DOHH2 (cell line): ENCODE results near the gene TMEM33.

ENCODE experiments used
- H3F3A ChIP-seq: fragments of 200-600 bp; sonication (generic), shearing (Covaris generic); 2 replicates; pipeline ENCODE4 v1.6.0; 2016; ENCODE audit warnings: antibody characterized with exemption, mild to moderate bottlenecking; ENCODE audit not compliant: control insufficient read depth, insufficient read depth
- H3K27ac ChIP-seq: fragments of 200-600 bp; sonication (generic); 2 replicates; pipeline ENCODE4 v1.5.1; 2014; ENCODE audit warnings: low read depth, mild to moderate bottlenecking, low read length, moderate library complexity
- H3K27me3 ChIP-seq: fragments of 200-600 bp; sonication (generic); 2 replicates; pipeline ENCODE4 v1.6.1; 2014; ENCODE audit warnings: mild to moderate bottlenecking, low read length, mixed read lengths; ENCODE audit not compliant: control insufficient read depth
- H3K36me3 ChIP-seq: fragments of 200-600 bp; sonication (generic); 2 replicates; pipeline ENCODE4 v1.6.1; 2014; ENCODE audit warnings: mild to moderate bottlenecking, low read length, moderate library complexity, mixed read lengths; ENCODE audit not compliant: control insufficient read depth
- H3K4me1 ChIP-seq: fragments of 200-600 bp; sonication (generic); 2 replicates; pipeline ENCODE4 v1.6.1; 2014; ENCODE audit warnings: mild to moderate bottlenecking, low read length, mixed read lengths; ENCODE audit not compliant: control insufficient read depth
- H3K4me2 ChIP-seq: fragments of 200-600 bp; sonication (generic); 2 replicates; pipeline ENCODE4 v1.6.0; 2014; ENCODE audit warnings: mild to moderate bottlenecking, low read length, moderate library complexity
- H3K4me3 ChIP-seq: fragments of 200-600 bp; sonication (generic); 2 replicates; pipeline ENCODE4 v1.5.1; 2014; ENCODE audit warnings: mild to moderate bottlenecking, low read length, mixed read lengths
- H3K79me2 ChIP-seq: fragments of 200-600 bp; sonication (generic); 2 replicates; pipeline ENCODE4 v1.6.1; 2014; ENCODE audit warnings: mild to moderate bottlenecking, low read length, mixed read lengths; ENCODE audit not compliant: control insufficient read depth
- H3K9me2 ChIP-seq: fragments of 200-600 bp; sonication (generic); replicated peaks from 2 replicates; pipeline ENCODE4 v1.6.1; 2014; ENCODE audit warnings: mild to moderate bottlenecking, low read length, mixed read lengths; ENCODE audit not compliant: control insufficient read depth
- H3K9me3 ChIP-seq: fragments of 200-600 bp; sonication (generic); 2 replicates; pipeline ENCODE4 v1.6.1; 2014; ENCODE audit warnings: antibody characterized with exemption, low read length, mixed read lengths; ENCODE audit not compliant: control insufficient read depth, insufficient read depth
- H4K20me1 ChIP-seq: fragments of 200-600 bp; sonication (generic); 2 replicates; pipeline ENCODE4 v1.6.0; 2014; ENCODE audit warnings: low read depth, mild to moderate bottlenecking, antibody characterized with exemption, low read length, moderate library complexity; ENCODE audit not compliant: control insufficient read depth, insufficient read depth
- EZH2phosphoT487 ChIP-seq: fragments of 200-600 bp; sonication (generic); IDR thresholded peaks from 2 replicates; pipeline ENCODE4 v1.6.1; 2017; ENCODE audit warnings: borderline replicate concordance, mild to moderate bottlenecking, antibody characterized with exemption, low read length, moderate library complexity, mixed read lengths
- TF ChIP-seq, protein P1 (sequence below): fragments of 200-600 bp; sonication (generic); IDR thresholded peaks from one replicate; pipeline ENCODE4 v1.5.1; 2014; ENCODE audit warnings: antibody characterized with exemption, mild to moderate bottlenecking, low read depth, low read length; ENCODE audit not compliant: poor library complexity, severe bottlenecking

The TMEM33 gene, protein sequence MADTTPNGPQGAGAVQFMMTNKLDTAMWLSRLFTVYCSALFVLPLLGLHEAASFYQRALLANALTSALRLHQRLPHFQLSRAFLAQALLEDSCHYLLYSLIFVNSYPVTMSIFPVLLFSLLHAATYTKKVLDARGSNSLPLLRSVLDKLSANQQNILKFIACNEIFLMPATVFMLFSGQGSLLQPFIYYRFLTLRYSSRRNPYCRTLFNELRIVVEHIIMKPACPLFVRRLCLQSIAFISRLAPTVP

DNA sequence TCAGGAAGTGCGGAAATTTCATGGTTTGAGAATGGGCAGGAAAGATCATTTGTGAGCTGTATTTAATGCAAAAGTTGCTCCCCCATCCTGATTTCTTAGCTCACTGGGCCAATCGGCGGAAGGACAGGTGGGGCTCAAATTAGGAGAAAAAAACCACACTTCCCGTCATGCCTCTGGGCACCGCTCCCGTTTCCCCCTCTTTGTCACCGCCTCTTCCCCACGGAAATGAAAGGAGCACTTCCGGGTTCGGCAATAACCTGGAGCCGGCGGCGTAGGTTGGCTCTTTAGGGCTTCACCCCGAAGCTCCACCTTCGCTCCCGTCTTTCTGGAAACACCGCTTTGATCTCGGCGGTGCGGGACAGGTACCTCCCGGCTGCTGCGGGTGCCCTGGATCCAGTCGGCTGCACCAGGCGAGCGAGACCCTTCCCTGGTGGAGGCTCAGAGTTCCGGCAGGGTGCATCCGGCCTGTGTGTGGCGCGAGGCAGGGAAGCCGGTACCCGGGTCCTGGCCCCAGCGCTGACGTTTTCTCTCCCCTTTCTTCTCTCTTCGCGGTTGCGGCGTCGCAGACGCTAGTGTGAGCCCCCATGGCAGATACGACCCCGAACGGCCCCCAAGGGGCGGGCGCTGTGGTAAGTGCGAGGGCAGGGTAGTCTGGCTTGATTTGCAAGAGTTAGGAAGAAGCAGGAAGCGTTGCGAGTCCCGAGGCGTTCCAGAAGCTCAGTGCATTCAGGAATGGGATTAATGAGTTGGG is at the start of gene TMEM33:
Gene TMEM33, plus strand, starts transcription at position 529 of the 751 bp plus-strand sequence. Its CDS starts 56 bp downstream, at position 585.
- peaks cover 55% of the 10 kb centered on the region for H3K79me2 ChIP-seq
- H3F3A ChIP-seq: no peaks in the 10 kb centered on the region
- H3K4me2 ChIP-seq: peak within 1 kb of the TSS; percentile 96
- H3K9me2 ChIP-seq: no peaks in the 10 kb centered on the region
- peaks cover 8% of the 10 kb centered on the region for H3K9me3 ChIP-seq
- peaks cover 48% of the 10 kb centered on the region for H3K36me3 ChIP-seq
- H3K27ac ChIP-seq: peak within 1 kb of the TSS; percentile 54
- H3K27me3 ChIP-seq: no peaks in the 10 kb centered on the region
- H3K4me1 ChIP-seq: peaks cover 33% of the 10 kb centered on the region
- TF ChIP-seq, protein P1, sequence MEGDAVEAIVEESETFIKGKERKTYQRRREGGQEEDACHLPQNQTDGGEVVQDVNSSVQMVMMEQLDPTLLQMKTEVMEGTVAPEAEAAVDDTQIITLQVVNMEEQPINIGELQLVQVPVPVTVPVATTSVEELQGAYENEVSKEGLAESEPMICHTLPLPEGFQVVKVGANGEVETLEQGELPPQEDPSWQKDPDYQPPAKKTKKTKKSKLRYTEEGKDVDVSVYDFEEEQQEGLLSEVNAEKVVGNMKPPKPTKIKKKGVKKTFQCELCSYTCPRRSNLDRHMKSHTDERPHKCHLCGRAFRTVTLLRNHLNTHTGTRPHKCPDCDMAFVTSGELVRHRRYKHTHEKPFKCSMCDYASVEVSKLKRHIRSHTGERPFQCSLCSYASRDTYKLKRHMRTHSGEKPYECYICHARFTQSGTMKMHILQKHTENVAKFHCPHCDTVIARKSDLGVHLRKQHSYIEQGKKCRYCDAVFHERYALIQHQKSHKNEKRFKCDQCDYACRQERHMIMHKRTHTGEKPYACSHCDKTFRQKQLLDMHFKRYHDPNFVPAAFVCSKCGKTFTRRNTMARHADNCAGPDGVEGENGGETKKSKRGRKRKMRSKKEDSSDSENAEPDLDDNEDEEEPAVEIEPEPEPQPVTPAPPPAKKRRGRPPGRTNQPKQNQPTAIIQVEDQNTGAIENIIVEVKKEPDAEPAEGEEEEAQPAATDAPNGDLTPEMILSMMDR: no peak
- no peak for TF ChIP-seq EZH2phosphoT487
- H3K4me3 ChIP-seq: peak within 1 kb of the TSS; percentile 98
- H4K20me1 ChIP-seq: peaks cover 13% of the 10 kb centered on the region

DNA sequence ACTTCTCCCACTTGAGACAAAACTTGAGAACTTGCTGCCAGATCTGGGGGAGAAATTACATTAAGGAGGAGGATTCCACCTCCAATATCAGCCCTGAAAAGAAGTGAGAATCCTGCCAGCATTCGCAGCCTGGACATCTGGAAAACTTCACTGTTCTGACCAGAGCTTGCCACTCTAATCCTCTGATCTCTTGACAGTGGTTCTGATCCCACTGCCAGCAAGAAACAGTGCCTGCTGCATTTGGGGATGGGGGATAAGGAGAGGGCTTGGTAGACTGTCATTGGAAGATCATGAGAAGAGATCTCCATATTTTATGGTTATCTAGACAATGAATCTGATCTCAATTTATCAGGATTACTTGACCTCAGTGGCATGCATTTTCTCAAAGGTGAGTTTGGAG is 49.8 kb upstream of the TMEM33 start:
- peaks cover 9% of the 10 kb centered on the region for H3K27me3 ChIP-seq
- H4K20me1 ChIP-seq: no peaks in the 10 kb centered on the region
- no peaks in the 10 kb centered on the region for H3K79me2 ChIP-seq
- H3K4me3 ChIP-seq: no peak overlapping the region
- no peaks in the 10 kb centered on the region for H3F3A ChIP-seq
- TF ChIP-seq EZH2phosphoT487: no peak
- no peak overlapping the region for H3K27ac ChIP-seq
- H3K36me3 ChIP-seq: no peaks in the 10 kb centered on the region
- H3K4me1 ChIP-seq: no peaks in the 10 kb centered on the region
- no peaks in the 10 kb centered on the region for H3K9me3 ChIP-seq
- no peak overlapping the region for H3K4me2 ChIP-seq
- H3K9me2 ChIP-seq: no peaks in the 10 kb centered on the region

DNA sequence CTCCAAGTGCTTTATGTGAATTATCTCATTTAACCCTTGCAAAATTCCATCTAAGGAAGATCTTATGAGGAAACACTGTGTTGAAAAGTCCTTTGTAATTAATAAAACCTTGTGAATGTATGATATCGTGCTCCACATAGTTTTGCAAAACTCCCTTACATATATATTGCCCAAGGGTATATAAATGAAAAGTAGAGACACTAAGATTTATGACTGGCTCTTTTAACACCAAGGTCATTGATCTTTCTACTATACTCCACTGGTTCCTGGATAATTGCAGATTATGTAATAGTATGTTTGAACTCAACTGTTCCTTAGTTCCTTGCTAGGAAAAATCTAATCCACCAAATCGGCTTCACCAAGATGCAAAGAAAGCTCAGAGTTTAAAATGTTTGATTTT is 48.0 kb upstream of the TMEM33 start:
- Histone ChIP-seq H4K20me1 (no peaks in the 10 kb centered on the region), H3K9me2 (no peaks in the 10 kb centered on the region), H3K4me3 (no peak overlapping the region), H3F3A (no peaks in the 10 kb centered on the region), H3K27ac (no peak overlapping the region), H3K36me3 (no peaks in the 10 kb centered on the region), H3K9me3 (no peaks in the 10 kb centered on the region), H3K4me2 (no peak overlapping the region), H3K27me3 (peaks cover 18% of the 10 kb centered on the region), H3K79me2 (no peaks in the 10 kb centered on the region), H3K4me1 (no peaks in the 10 kb centered on the region)
- no peak for TF ChIP-seq EZH2phosphoT487
- TF ChIP-seq, protein P1: no peak
